ENCODE data around the gene DIPK2B. TPM values are rescaled to one million over a fixed set of nuclear protein-coding genes. Genes with fewer than 3 reads are reported as not detected.

Gene DIPK2B
- total RNA-seq, 2 experiments from 2014 or later: not detected

- Histone ChIP-seq H4K20me1 (ENCODE audit: insufficient read depth, low read length) (no peaks in the 10 kb centered on the region), H3K4me1 (ENCODE audit: insufficient read depth, low read length, poor library complexity, severe bottlenecking) (no peaks in the 10 kb centered on the region), H3K9me3 (ENCODE audit: low read length) (no peaks in the 10 kb centered on the region), H3K27ac (ENCODE audit: low read depth, low read length, poor library complexity, severe bottlenecking) (no peak overlapping the region), H2AFZ (ENCODE audit: low read length) (no peak overlapping the region), H3K9me2 (ENCODE audit: insufficient read depth, low read length) (no peaks in the 10 kb centered on the region), H3K4me2 (ENCODE audit: low read length) (no peak overlapping the region), H3K36me3 (ENCODE audit: insufficient read depth, low read length) (no peaks in the 10 kb centered on the region), H3K79me2 (ENCODE audit: insufficient read depth, low read depth, low read length) (no peaks in the 10 kb centered on the region), H3K4me3 (ENCODE audit: low read depth, low read length, poor library complexity, severe bottlenecking) (no peak overlapping the region)
- ChIA-PET CTCF (ENCODE audit: unreplicated experiment) (no interaction called here), POLR2A (no interaction called here)
- TF ChIP-seq EZH2phosphoT487 (IDR thresholded peaks at IDR 0.05; ENCODE audit: borderline replicate concordance, low read depth, low read length) (no peak), CTCF (conservative IDR thresholded peaks at IDR 0.05; ENCODE audit: low read length) (no peak)
- DNase-seq (ENCODE audit: low spot score): no peak
- BruUV-seq (replicated peaks): no TSS peak
- intact Hi-C loops (cut with micrococcal nuclease; ENCODE audit: unreplicated experiment): no loop called here
Observed at GRCh38 chrX:45172890-45173289, 27.8 kb downstream of the DIPK2B start.

- DNase-seq (ENCODE audit: low spot score): no peak
- Histone ChIP-seq H3K79me2 (ENCODE audit: insufficient read depth, low read depth, low read length) (no peaks in the 10 kb centered on the region), H3K9me3 (ENCODE audit: low read length) (no peaks in the 10 kb centered on the region), H3K9me2 (ENCODE audit: insufficient read depth, low read length) (no peaks in the 10 kb centered on the region), H3K36me3 (ENCODE audit: insufficient read depth, low read length) (no peaks in the 10 kb centered on the region), H3K4me3 (ENCODE audit: low read depth, low read length, poor library complexity, severe bottlenecking) (no peak overlapping the region), H2AFZ (ENCODE audit: low read length) (no peak overlapping the region), H3K27ac (ENCODE audit: low read depth, low read length, poor library complexity, severe bottlenecking) (no peak overlapping the region), H4K20me1 (ENCODE audit: insufficient read depth, low read length) (no peaks in the 10 kb centered on the region), H3K4me1 (ENCODE audit: insufficient read depth, low read length, poor library complexity, severe bottlenecking) (no peaks in the 10 kb centered on the region), H3K4me2 (ENCODE audit: low read length) (no peak overlapping the region)
- intact Hi-C loops (cut with micrococcal nuclease; ENCODE audit: unreplicated experiment): no loop called here
- BruUV-seq (replicated peaks): no TSS peak
- TF ChIP-seq EZH2phosphoT487 (IDR thresholded peaks at IDR 0.05; ENCODE audit: borderline replicate concordance, low read depth, low read length) (no peak), CTCF (conservative IDR thresholded peaks at IDR 0.05; ENCODE audit: low read length) (no peak)
- ChIA-PET POLR2A (no interaction called here), CTCF (ENCODE audit: unreplicated experiment) (no interaction called here)
Observed at GRCh38 chrX:45166781-45167180, 33.9 kb downstream of the DIPK2B start.

GRCh38 chrX:45165726-45166125, 35.0 kb downstream of the DIPK2B start:
- intact Hi-C loops (cut with micrococcal nuclease; ENCODE audit: unreplicated experiment): no loop called here
- Histone ChIP-seq H3K79me2 (ENCODE audit: insufficient read depth, low read depth, low read length) (no peaks in the 10 kb centered on the region), H4K20me1 (ENCODE audit: insufficient read depth, low read length) (no peaks in the 10 kb centered on the region), H3K9me3 (ENCODE audit: low read length) (no peaks in the 10 kb centered on the region), H3K4me3 (ENCODE audit: low read depth, low read length, poor library complexity, severe bottlenecking) (no peak overlapping the region), H2AFZ (ENCODE audit: low read length) (no peak overlapping the region), H3K4me1 (ENCODE audit: insufficient read depth, low read length, poor library complexity, severe bottlenecking) (no peaks in the 10 kb centered on the region), H3K27ac (ENCODE audit: low read depth, low read length, poor library complexity, severe bottlenecking) (no peak overlapping the region), H3K9me2 (ENCODE audit: insufficient read depth, low read length) (no peaks in the 10 kb centered on the region), H3K36me3 (ENCODE audit: insufficient read depth, low read length) (no peaks in the 10 kb centered on the region), H3K4me2 (ENCODE audit: low read length) (no peak overlapping the region)
- POLR2A ChIA-PET: no interaction called here
- no TSS peak for BruUV-seq (replicated peaks)
- DNase-seq (ENCODE audit: low spot score): no peak
- CTCF ChIA-PET (ENCODE audit: unreplicated experiment): no interaction called here
- TF ChIP-seq EZH2phosphoT487 (IDR thresholded peaks at IDR 0.05; ENCODE audit: borderline replicate concordance, low read depth, low read length): no peak
- TF ChIP-seq CTCF (conservative IDR thresholded peaks at IDR 0.05; ENCODE audit: low read length): no peak

Measured in OCI-LY7 (cell line).